Measurements from ENCODE around the gene CALY.

The CALY gene

GRCh38 chr10:133350283-133350949, 13.7 kb upstream of the CALY start:
- no peak for DNase-seq

DNA sequence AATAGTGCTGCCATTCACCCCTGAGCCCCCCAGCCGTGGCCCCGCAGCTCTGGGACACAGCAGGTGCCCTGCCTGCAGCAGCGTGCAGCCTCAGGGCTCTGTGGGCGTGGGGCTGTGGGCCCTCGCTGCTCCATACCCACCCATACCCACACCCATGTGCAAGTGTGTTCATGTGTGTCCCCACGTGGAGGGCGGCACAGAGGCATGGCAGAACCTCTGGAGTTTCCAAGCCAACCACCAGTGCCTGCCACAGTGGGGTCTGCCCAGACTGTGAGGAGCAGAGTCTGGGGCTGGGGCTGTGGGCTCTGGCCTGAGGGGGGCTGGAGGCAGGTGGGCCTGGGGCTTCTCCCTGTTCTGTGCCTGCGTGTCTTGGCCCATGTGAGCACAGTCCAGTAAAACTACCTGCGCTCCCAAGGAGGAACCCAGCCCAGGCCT, 12.9 kb upstream of the CALY start:
- DNase-seq = no peak

DNA sequence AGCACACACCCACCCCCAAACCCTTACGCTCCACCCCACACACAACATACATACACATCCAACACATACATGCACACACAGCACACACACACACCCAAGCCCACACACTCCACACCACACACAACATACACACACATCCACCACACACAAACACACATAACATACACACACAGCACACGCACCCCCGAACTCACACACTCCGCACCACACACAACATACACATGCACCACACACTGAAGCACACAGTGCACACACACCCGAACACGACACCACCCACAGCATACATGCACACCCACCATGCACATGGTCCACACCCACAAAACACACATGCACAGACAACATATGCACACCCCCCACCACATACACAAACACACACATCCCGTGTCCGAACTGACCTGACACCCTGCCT, 12.5 kb upstream of the CALY start:
- no peak for DNase-seq

DNA sequence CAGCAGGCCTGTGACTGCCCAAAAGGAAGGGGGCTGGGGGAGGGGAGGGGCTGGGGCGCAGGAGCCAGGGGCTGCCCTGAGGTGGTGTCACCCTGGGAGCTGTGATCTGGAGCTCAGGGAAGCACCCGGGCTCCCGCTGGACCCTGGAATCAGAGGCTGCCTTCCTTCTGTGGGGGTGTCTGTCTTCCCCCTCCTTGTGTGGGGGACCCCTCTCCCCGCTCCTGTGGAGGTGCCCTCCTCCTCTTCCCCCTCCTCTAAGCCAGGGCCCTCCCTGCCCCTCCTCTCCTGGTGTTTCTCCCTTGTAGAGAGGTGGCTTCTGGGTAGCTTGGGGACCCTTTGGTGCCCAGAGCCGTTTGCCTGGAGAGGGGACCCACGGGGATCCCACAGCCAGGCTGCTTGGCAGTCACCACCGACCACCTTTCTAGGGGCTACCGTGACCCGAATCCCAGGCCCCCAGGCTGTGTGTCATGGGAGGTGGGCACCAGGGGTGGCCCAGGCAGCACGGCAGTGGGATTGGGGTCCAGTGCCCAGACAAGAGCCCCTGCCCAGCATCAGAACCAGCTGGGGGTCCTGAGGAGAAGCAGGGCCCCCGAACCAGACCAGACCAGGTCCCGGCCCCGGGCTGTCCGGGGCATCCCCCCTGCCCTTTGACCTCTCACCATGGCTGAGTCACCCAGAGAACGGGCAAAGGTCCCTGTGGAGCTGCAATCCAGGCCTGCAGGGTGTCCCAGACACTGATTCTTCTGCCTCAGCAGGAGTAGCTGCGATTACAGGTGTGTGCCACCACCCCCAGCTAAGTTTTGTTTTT, 11.2 kb upstream of the CALY start:
- DNase-seq = no peak

DNA sequence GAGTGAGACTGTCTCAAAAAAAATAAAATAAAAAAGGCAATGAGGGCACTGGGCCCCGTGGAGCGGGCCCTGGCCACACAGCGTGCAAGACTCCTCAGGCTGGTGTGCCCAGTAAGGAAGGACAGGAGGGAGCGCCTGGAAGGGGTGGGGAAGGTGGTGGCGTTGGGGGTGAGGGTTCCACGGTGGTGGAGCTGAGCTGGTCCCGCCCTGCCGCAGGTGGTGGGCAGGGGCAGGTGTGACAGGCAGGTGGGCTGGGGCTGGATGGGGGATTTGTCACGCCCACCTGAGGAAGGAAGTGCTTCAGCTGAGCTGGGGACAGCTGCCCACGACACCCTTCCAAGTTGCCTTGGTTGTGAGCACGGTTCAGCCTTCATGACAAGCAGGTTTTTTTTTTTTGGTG, 9.7 kb upstream of the CALY start:
- no peak for DNase-seq

DNA sequence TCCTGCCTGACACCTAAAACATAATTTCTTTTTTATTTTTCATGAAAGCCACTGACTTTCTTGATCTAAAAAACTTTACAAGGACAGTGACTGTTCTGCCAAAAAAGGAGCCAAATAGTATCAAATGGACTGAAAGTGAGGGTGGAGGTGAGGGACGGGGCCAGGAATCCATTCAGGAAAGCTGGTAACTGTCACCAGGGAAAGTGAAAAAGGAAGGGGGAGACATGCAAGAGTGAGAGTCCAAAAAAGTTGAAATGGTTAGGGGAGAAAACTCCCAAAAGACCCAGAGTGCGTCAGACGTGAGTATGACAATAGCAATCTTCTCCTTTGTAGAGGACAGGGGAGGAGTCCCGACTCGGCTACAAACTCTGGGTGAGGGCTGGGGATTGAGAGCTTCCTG, 7.5 kb upstream of the CALY start:
- DNase-seq = no peak

DNA sequence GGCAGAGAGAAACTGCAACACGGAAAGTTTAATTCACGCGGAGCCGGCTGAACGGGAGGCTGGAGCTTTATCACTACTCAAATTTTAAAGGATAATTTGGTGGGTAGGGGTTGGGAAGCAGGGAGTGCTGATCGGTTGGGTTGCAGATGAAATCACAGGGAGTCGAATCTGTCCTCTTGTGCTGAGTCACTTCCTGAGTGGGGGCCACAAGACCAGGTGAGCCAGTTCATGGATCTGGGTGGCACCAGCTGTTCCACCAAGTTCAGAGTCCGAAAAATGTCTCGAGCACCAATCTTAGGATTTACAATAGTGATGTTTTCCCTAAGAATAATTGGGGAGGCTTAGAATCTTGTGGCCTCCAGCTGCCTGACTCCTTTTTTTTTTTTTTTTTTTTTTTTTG, 6.9 kb upstream of the CALY start:
- no peak for DNase-seq

- DNase-seq = no peak
Measured at GRCh38 chr10:133342942-133343341, 6.2 kb upstream of the CALY start.

- no peak for DNase-seq
Measured at GRCh38 chr10:133341983-133342382, 5.3 kb upstream of the CALY start.

DNA sequence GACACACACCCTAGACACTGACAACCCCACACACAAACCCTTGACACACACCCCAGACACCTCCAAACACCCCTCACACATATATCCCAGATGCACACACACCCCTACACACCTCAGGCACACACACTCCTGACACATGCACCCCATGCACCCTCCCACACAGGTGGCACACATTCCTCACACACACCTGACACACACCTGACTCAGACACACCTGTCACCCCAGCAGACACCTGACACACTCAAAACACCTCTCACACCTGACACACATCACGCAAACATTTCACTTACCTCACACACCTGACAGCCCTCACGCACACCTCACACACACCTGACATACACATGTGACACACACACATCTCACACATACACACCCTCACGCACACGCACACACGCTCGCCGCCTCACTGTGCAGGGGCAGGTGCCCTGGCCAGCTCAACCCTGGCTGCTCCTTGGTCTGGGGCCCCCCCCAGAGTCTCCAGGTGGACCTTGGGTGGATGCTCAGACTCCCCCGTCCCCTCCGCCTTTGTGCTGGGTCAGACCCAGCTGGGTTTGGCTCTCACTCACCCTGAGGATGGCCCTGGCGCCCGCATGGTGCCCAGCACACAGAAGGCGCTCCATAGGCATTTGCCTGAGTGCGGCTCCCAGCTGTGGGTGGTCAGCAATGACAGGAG, 3.1 kb upstream of the CALY start:
- no peak for DNase-seq

GRCh38 chr10:133338080-133339071, 1.7 kb upstream of the CALY start:
- DNase-seq = no peak

DNA sequence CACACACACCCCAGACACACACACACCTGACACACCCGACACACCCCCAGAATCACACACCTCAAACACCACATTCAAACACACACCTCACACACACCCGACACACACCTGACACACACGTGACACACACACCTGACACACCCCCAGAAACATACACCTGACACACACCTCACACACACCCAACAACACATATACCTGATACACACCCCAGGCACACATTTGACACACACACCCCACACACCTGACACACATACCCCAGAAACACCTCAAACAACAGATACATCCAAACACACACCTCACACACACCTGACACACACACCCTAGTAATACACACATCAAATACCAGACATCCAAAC, 652 bp upstream of the CALY start:
- no peak for DNase-seq

GRCh38 chr10:133336118-133336576, 549 bp downstream of the CALY start:
- DNase-seq = no peak

DNA sequence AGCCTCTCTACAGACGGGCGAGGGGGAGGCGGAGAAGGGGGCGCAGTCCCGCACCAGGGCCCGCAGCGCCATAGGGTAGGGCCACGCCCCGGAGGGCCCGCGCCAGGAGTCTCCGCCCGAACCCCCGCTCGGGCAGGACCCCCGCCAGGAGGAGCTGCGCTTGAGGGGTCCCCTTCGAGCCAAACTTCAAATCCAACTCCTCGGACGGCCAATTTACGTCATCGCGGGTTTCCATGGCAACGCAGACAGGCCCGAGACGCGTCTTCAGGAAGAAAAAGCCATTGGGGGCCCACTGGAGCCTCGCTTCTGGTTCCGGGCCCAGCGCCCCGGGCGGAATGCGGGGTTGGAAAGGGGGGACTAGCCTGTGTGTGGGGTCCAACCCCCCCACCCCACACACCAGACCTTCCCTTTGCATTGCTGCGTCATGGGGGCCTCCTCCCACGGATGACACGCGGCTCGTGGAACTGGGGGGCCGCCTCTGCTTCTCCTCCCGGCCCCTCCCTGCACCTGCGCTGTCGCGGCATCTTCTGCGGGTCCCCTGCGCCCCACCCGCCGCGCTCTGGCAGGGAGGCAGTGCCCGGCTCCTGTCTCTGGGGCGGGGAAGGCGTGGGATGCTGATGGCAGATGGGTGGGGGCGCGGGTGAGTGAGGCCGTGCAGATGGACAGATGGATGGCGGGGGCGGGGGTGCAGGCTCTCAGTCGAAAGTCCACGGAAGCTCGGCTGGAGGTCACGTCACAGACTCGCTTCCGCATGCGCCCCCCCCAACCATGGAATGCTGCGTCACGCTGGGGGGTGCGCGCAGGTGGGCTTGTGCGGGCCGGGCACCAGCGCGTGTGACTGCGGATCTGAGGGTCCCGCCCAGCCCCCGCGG, 1.2 kb downstream of the CALY start:
- DNase-seq = peak; percentile 67 to 84

DNA sequence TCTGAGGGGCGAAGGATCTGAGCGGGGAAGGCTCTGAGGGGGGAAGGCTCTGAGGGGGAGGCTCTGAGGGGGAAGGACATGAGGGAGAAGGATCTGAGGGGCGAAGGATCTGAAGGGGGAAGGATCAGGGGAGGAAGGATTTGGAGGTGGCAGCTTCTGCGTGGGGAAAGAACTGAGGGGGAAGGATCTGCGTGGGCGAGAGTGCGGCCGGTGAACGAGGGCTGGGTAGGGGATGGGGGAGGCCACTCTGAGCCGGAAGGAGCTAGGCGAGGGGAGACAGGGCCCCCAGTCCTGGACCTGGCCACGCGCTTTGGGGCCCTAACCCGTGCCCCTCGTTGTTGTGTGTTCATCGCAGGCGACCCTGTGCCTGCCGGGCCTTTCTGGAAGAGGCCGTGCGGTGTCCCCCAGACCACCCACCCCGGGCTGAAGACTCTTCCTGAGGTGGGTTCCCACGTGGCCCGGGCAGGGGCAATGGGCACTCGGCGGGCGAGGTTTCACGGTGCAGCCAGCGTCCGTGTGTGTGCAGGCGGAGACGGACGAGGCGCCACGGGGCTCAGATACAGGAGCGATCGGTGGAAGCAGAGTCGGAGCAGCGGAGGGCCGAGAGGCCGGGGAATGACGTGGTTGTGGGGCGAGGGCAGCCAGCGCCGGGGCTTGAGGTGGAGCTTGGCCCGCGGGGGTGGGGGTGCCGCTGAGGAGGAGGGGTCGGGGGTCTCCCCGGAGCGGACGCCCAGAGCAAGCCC, 2.0 kb downstream of the CALY start:
- DNase-seq = peak; percentile 39 to 46

DNA sequence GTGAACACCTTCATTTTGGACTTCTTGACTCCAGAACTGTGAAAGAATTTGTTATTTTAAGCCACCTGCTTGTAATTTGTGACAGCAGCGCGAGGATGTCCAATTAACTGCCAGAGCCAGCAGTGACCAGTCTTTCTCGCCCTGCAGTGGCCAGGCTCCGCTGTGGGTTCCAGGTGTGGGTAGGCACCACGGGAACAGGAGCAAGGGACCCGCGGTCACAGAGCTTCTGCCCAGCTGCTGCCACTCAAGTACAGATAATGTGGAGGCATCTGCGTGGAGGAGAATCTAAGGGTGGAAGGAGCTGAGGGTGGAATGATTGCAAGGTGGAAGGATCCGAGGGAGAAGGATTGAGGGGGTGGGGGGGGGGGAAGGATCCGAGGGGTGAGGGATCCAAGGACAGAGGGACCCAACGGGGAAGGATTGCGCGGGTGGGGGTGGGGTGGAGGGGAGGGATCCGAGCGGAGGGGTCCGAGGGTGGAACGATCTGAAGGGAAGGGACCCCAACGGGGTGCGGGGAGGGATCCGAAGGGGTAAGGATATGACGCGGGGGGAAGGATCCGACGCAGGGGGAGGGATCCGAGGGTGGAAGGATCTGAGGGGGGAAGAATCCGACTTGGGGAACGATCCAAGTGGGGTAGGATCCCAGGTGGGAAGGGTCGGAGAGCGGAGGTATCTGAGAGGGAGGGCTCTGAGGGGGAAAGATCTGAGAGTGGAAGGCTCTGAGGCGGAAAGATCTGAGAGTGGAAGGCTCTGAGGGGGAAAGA, 3.6 kb downstream of the CALY start:
- DNase-seq = no peak

DNA sequence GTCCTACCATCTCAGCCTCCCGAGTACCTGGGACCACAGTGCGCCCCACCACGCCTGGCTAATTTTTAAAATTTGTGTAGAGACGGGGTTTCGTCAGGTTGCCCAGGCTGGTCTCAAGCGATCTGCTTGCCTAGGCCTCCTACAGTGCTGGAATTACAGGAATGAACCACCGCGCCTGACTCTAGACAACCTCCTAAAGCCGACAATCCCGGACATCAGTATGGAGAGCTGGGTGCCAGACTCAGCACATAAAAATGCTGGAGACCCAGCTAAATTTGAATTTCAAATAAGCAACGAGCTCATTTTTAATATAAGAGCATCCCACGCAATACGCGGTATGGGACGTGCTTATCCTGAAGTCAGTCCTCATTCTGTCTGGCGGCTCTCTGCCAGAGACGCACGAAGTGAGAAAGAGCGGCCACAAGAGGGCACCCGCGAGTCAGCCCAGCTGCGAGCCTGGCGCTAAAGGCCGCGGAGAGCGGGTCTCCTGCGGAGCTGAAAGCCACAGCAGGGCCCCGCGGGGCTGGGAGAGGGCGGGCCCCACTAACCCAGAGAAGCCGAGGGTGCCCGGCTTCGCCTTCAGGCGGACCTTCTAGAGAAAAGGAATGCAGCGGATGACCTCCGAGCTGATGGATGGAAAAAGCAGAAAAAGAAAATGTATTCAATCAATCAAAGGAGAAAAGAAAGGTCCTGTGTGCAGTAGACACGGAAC, 7.0 kb downstream of the CALY start:
- DNase-seq = peak; percentile 81 to 91

DNA sequence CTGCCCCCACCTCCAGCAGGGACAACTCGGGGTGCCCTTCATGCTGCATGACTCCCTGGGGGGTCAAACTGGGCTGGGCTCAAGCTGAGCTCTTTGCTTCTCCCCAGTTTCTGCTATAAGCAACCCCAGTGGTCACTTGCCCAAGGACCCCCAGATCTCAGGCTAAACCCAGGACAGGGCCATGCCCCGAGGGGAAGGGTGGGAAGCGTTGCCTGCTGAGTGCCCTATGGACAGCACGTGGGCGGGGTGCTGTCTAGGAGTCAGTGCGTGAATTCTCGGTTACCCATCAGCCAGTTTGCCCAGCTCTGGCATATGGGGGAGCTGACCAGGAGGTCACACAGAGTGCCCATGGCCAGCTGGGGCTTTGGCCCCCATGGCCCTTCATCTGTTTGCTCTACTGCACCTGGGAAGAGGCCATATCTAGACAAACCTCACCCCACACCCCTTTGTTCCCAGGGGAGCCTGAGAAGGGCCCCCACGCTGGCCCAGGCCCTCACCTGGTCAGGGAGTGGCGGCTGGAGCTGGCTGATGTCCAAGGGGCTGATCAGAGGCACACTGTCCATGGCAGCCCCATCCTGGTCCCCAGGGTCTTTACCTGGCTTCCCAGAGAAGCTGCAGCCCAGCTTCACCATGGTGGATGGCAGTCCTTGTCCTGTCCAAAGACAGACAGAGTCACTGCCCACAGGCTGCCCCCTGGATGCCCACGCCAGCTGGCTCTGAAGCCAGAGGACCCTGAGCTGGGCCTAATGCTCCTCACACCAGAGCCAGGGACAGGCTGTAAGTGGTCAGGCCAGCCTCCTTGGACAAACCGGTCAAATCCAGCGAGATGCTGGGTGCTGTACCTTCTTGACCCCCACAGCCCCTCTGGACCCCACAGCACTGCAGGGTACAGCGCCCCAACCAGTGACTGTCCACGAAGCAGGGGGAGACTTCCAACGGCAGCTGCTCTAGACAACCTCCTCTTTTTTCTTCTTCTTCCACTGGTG, 8.0 kb downstream of the CALY start:
- no peak for DNase-seq
